ENCODE results near the gene KRTAP5-9.
"Not testable (repeated sequence)": the region's sequence is repeated elsewhere in the genome, so short reads cannot be mapped to it uniquely, and the experiment has no call there.

GRCh38 chr11:71576688-71577465 lies 28.7 kb downstream of the KRTAP5-9 start:
- not testable (repeated sequence) for TF ChIP-seq CTCF, POLR2A (IDR thresholded peaks at IDR 0.05)
